Tongue (tissue), 2 donors: Measurements from ENCODE around the gene CPM. TPM values are rescaled to one million over a fixed set of nuclear protein-coding genes. Genes with fewer than 3 reads are reported as not detected.
A peak's percentile ranks its signal among the peaks of the same experiment; 100 is the strongest.

Experiments
- DNase-seq: peaks from one replicate; pipeline ENCODE4 v3.0.0-alpha.2; 2015
- total RNA-seq: library from RNA; depleted of rRNA; stranded (reverse); fragments of >200 nt; gene quantifications from one replicate; pipeline ENCODE4 v1.2.3, GENCODE V29; 2014

The CPM gene
- total RNA-seq, 1 donor from 2014 or later = 26.2 TPM

GRCh38 chr12:68877583-68877982, 55.4 kb downstream of the CPM start:
- DNase-seq = no peak

GRCh38 chr12:68876461-68876860, 56.5 kb downstream of the CPM start:
- no peak for DNase-seq

- DNase-seq = no peak
Observed at GRCh38 chr12:68873316-68873715, 59.7 kb downstream of the CPM start.

- DNase-seq = peak; percentile 24
Observed at GRCh38 chr12:68871921-68872320, 61.0 kb downstream of the CPM start.

GRCh38 chr12:68871396-68871795, 61.6 kb downstream of the CPM start:
- no peak for DNase-seq

- DNase-seq = no peak
Observed at GRCh38 chr12:68870443-68870842, 62.5 kb downstream of the CPM start.

GRCh38 chr12:68870011-68870410, 63.0 kb downstream of the CPM start:
- no peak for DNase-seq

- DNase-seq = no peak
Observed at GRCh38 chr12:68868043-68868790, 64.8 kb downstream of the CPM start.

- DNase-seq = no peak
Observed at GRCh38 chr12:68867606-68868005, 65.4 kb downstream of the CPM start.

- DNase-seq = no peak
Observed at GRCh38 chr12:68866950-68867349, 66.0 kb downstream of the CPM start.

GRCh38 chr12:68865399-68866164, 67.4 kb downstream of the CPM start:
- no peak for DNase-seq

- no peak for DNase-seq
Observed at GRCh38 chr12:68864604-68865003, 68.4 kb downstream of the CPM start.

GRCh38 chr12:68863886-68864454, 69.0 kb downstream of the CPM start:
- DNase-seq = peak; percentile 74

GRCh38 chr12:68863109-68863770, 69.7 kb downstream of the CPM start:
- no peak for DNase-seq

- no peak for DNase-seq
Observed at GRCh38 chr12:68861890-68862289, 71.1 kb downstream of the CPM start.

- DNase-seq = peak; percentile 57
Observed at GRCh38 chr12:68856510-68856909, 76.5 kb downstream of the CPM start.

GRCh38 chr12:68855771-68856170, 77.2 kb downstream of the CPM start:
- no peak for DNase-seq

- no peak for DNase-seq
Observed at GRCh38 chr12:68855111-68855510, 77.9 kb downstream of the CPM start.

- no peak for DNase-seq
Observed at GRCh38 chr12:68854554-68854953, 78.4 kb downstream of the CPM start.

- no peak for DNase-seq
Observed at GRCh38 chr12:68854078-68854468, 78.9 kb downstream of the CPM start.

- DNase-seq = no peak
Observed at GRCh38 chr12:68853396-68854077, 79.4 kb downstream of the CPM start.

GRCh38 chr12:68851592-68852306, 81.2 kb downstream of the CPM start:
- DNase-seq = no peak
